ENCODE measurements around the gene SNTA1. TPM values are rescaled to one million over a fixed set of nuclear protein-coding genes. Genes with fewer than 3 reads are reported as not detected.
A peak's percentile ranks its signal among the peaks of the same experiment; 100 is the strongest.
"Not testable (repeated sequence)": the region's sequence is repeated elsewhere in the genome, so short reads cannot be mapped to it uniquely, and the experiment has no call there.

Gene SNTA1
- total RNA-seq, 1 experiment from 2014 or later: 14.6 TPM

- no peak for DNase-seq (ENCODE audit: low read depth)
Observed at GRCh38 chr20:33433465-33434234, 9.9 kb downstream of the SNTA1 start.

- DNase-seq (ENCODE audit: low read depth): no peak
Observed at GRCh38 chr20:33431797-33432381, 11.7 kb downstream of the SNTA1 start.

GRCh38 chr20:33423875-33424274, 19.7 kb downstream of the SNTA1 start:
- DNase-seq (ENCODE audit: low read depth): not testable (repeated sequence)

GRCh38 chr20:33423141-33423834, 20.3 kb downstream of the SNTA1 start:
- DNase-seq (ENCODE audit: low read depth): peak; percentile 79

- no peak for DNase-seq (ENCODE audit: low read depth)
Observed at GRCh38 chr20:33419140-33419974, 24.2 kb downstream of the SNTA1 start.

- no peak for DNase-seq (ENCODE audit: low read depth)
Observed at GRCh38 chr20:33418033-33418432, 25.5 kb downstream of the SNTA1 start.

- peak; percentile 18 for DNase-seq (ENCODE audit: low read depth)
Observed at GRCh38 chr20:33415948-33416347, 27.6 kb downstream of the SNTA1 start.

GRCh38 chr20:33412484-33412838, 31.1 kb downstream of the SNTA1 start:
- DNase-seq (ENCODE audit: low read depth): no peak

- DNase-seq (ENCODE audit: low read depth): no peak
Observed at GRCh38 chr20:33411711-33412483, 31.7 kb downstream of the SNTA1 start.

- DNase-seq (ENCODE audit: low read depth): no peak
Observed at GRCh38 chr20:33411242-33411641, 32.3 kb downstream of the SNTA1 start.

GRCh38 chr20:33410081-33410742, 33.4 kb downstream of the SNTA1 start:
- DNase-seq (ENCODE audit: low read depth): no peak

- no peak for DNase-seq (ENCODE audit: low read depth)
Observed at GRCh38 chr20:33408716-33409654, 34.6 kb downstream of the SNTA1 start.

- DNase-seq (ENCODE audit: low read depth): no peak
Observed at GRCh38 chr20:33408313-33408712, 35.2 kb downstream of the SNTA1 start.

GRCh38 chr20:33407796-33408195, 35.8 kb downstream of the SNTA1 start:
- no peak for DNase-seq (ENCODE audit: low read depth)

- peak; percentile 54 for DNase-seq (ENCODE audit: low read depth)
Observed at GRCh38 chr20:33407251-33407650, 36.3 kb downstream of the SNTA1 start.

GRCh38 chr20:33404281-33404680, 39.3 kb downstream of the SNTA1 start:
- no peak for DNase-seq (ENCODE audit: low read depth)

- DNase-seq (ENCODE audit: low read depth): no peak
Observed at GRCh38 chr20:33401921-33402369, 41.6 kb downstream of the SNTA1 start.

GRCh38 chr20:33401184-33401920, 42.2 kb downstream of the SNTA1 start, which contains the start of gene CDK5RAP1:
TSS of gene CDK5RAP1 (minus strand) at chr20:33401519. CDS start at chr20:33397064, 4,455 bp downstream.
- DNase-seq (ENCODE audit: low read depth): peak; percentile 75

All from HT1080 (cell line).